K562 (cell line): Measurements from ENCODE around the gene GLRX5. TPM values are rescaled to one million over a fixed set of nuclear protein-coding genes. Genes with fewer than 3 reads are reported as not detected.
"Not testable (repeated sequence)": the region's sequence is repeated elsewhere in the genome, so short reads cannot be mapped to it uniquely, and the experiment has no call there.

Source experiments
- ATAC-seq: fragments of 200-7000 bp; cut with Tn5 transposase; 3 replicates; pipeline ENCODE4 v1.9.1; 2020; ENCODE audit warnings: moderate library complexity
- BruUV-seq: library from RNA; stranded (reverse); fragments of 400-500 nt; replicated peaks from 2 replicates; lab custom pipeline; 2021; lab: Mats Ljungman, UMichigan
- CTCF ChIA-PET: fragments of 300-600 bp; formaldehyde crosslinking; extraction: SDS; loops from one replicate; lab custom pipeline; 2021; ENCODE audit warnings: low intra/inter-chr PET ratio; lab: Yijun Ruan, JAX
- POLR2A ChIA-PET: fragments of 300-600, 350-650 bp; sonication (Branson Sonifier 250); formaldehyde crosslinking; extraction: SDS; loops from one replicate; lab custom pipeline; 2021; ENCODE audit warnings: antibody characterized with exemption, inconsistent platforms; lab: Yijun Ruan, JAX
- DNase-seq, 4 experiments: peaks; one replicate each; pipeline versions ENCODE4 v3.0.0 to v3.0.0-alpha.2; 2011 to 2018; ENCODE audit warnings: low spot score in 3 of 4, mixed read lengths in 3 of 4; ENCODE audit errors: extremely low read depth in 1 of 4
- FAIRE-seq: peaks from 2 replicates; lab custom pipeline; 2011; peaks lifted over from hg19 to GRCh38; lab: Jason Lieb, UNC
- H2AFZ ChIP-seq: 2 replicates; pipeline ENCODE4 v1.6.0; 2011; ENCODE audit warnings: low read depth, low read length, control low read depth, inconsistent platforms
- H3K27ac ChIP-seq: fragments of 200-600 bp; 3 replicates; pipeline ENCODE4 v1.8.0; 2011; ENCODE audit warnings: low read depth, mild to moderate bottlenecking, control low read depth, inconsistent platforms, low read length, moderate library complexity, mixed read lengths; ENCODE audit errors: extremely low read depth
- H3K27me3 ChIP-seq, 2 experiments: fragments of 300-600 bp in 1 of 2; 2 replicates in 1 of 2; 3 replicates in 1 of 2; pipeline versions ENCODE4 v1.6.0 to v1.8.0; 2011; ENCODE audit warnings: inconsistent platforms in 2 of 2, low read length in 2 of 2, mild to moderate bottlenecking in 1 of 2, mixed read lengths in 1 of 2, moderate library complexity in 1 of 2; ENCODE audit not compliant: control insufficient read depth in 2 of 2, insufficient read depth in 2 of 2
- H3K36me3 ChIP-seq: fragments of 300-600 bp; 3 replicates; pipeline ENCODE4 v1.8.0; 2011; ENCODE audit warnings: mild to moderate bottlenecking, low read length, inconsistent platforms; ENCODE audit not compliant: control insufficient read depth, insufficient read depth
- H3K4me1 ChIP-seq, 2 experiments: fragments of 200-600 bp in 1 of 2; replicated peaks in 1 of 2; 2 replicates in 1 of 2; 3 replicates in 1 of 2; pipeline versions ENCODE4 v1.5.1 to v1.8.0; 2011; ENCODE audit warnings: inconsistent platforms in 2 of 2, low read length in 2 of 2, mild to moderate bottlenecking in 1 of 2, mixed read lengths in 1 of 2, moderate library complexity in 1 of 2; ENCODE audit not compliant: control insufficient read depth in 2 of 2, insufficient read depth in 2 of 2
- H3K4me2 ChIP-seq: 2 replicates; pipeline ENCODE4 v1.6.1; 2011; ENCODE audit warnings: low read length, control low read depth, inconsistent platforms, mixed read lengths; ENCODE audit not compliant: insufficient read depth
- H3K4me3 ChIP-seq: fragments of 200-600 bp; sonication (generic), shearing (Covaris generic); 2 replicates; pipeline ENCODE4 v1.5.1; 2016; ENCODE audit warnings: control low read depth, inconsistent platforms
- H3K79me2 ChIP-seq: fragments of 200-600 bp; 3 replicates; pipeline ENCODE4 v1.8.0; 2011; ENCODE audit warnings: low read length, inconsistent platforms; ENCODE audit not compliant: control insufficient read depth, insufficient read depth
- H3K9ac ChIP-seq, 2 experiments: 2 replicates each; pipeline versions ENCODE4 v1.6.0 to v1.6.1; 2011; ENCODE audit warnings: low read depth in 2 of 2, low read length in 2 of 2, control low read depth in 1 of 2, inconsistent platforms in 1 of 2, mild to moderate bottlenecking in 1 of 2, mixed read lengths in 1 of 2; ENCODE audit not compliant: insufficient read depth in 1 of 2
- H3K9me1 ChIP-seq: one replicate; pipeline ENCODE4 v1.6.0; 2011; ENCODE audit warnings: inconsistent platforms, mild to moderate bottlenecking, low read length, moderate library complexity; ENCODE audit not compliant: control insufficient read depth, insufficient read depth
- H3K9me3 ChIP-seq: replicated peaks from 2 replicates; pipeline ENCODE4 v1.5.1; 2011; ENCODE audit warnings: low read depth, low read length, inconsistent platforms; ENCODE audit not compliant: control insufficient read depth, insufficient read depth
- H4K20me1 ChIP-seq: replicated peaks from 2 replicates; pipeline ENCODE4 v1.6.1; 2011; ENCODE audit warnings: low read length, inconsistent platforms, mixed read lengths; ENCODE audit not compliant: control insufficient read depth, insufficient read depth
- BDP1 ChIP-seq: IDR thresholded peaks from 3 replicates; pipeline ENCODE4 v1.6.1; 2011; ENCODE audit not compliant: insufficient read length, insufficient read depth
- BRD4 ChIP-seq: fragments of 200-600 bp; sonication (generic); IDR thresholded peaks from 2 replicates; pipeline ENCODE4 v1.6.1; 2017; ENCODE audit warnings: inconsistent platforms
- DDX20 ChIP-seq: fragments of 450-650 bp; IDR thresholded peaks from 2 replicates; pipeline ENCODE4 v1.6.1; 2016; ENCODE audit warnings: missing genetic modification characterization, low read depth, mild to moderate bottlenecking, missing compliant biosample characterization, moderate library complexity
- E4F1 ChIP-seq: fragments of 250-450 bp; sonication (Bioruptor Pico); IDR thresholded peaks from 2 replicates; pipeline ENCODE4 v1.5.0; 2021; ENCODE audit warnings: mild to moderate bottlenecking, borderline replicate concordance
- HDAC2 ChIP-seq: fragments of 450-650 bp; IDR thresholded peaks from 2 replicates; pipeline ENCODE4 v1.6.1; 2016; ENCODE audit warnings: mild to moderate bottlenecking
- IRF9 ChIP-seq: fragments of 450-650 bp; IDR thresholded peaks from 2 replicates; pipeline ENCODE4 v1.6.1; 2016; ENCODE audit warnings: missing biosample characterization, missing genetic modification characterization
- KLF6 ChIP-seq: fragments of 250-450 bp; sonication (Bioruptor Pico); IDR thresholded peaks from 2 replicates; pipeline ENCODE4 v1.4.0; 2020; ENCODE audit warnings: mild to moderate bottlenecking, moderate library complexity, borderline replicate concordance
- MCM7 ChIP-seq, 2 experiments: fragments of 450-650 bp; IDR thresholded peaks; 2 replicates each; pipeline ENCODE4 v1.6.1; 2016 to 2018
- TCF7 ChIP-seq: sonication (generic); IDR thresholded peaks from 2 replicates; pipeline ENCODE4 v1.6.1; 2016; ENCODE audit warnings: antibody characterized with exemption, borderline replicate concordance
- ZNF740 ChIP-seq, 3 experiments: fragments of 200-800 bp in 1 of 3; sonication (Bioruptor generic) in 1 of 3; sonication (generic) in 1 of 3; formaldehyde crosslinking in 1 of 3; IDR thresholded peaks; 2 replicates each; pipeline versions ENCODE4 v1.6.1 to v1.8.0; 2016 to 2022; ENCODE audit warnings: mild to moderate bottlenecking in 2 of 3, missing compliant biosample characterization in 2 of 3, missing genetic modification characterization in 2 of 3, missing genetic modification reagents in 1 of 3
- WGBS: fragments of 100-300 bp; shearing (Covaris generic); methylation state at CpG from one replicate; pipeline ENCODE4 v1.1.6; 2016; ENCODE audit warnings: low coverage, mixed read lengths; ENCODE audit not compliant: insufficient coverage; ENCODE audit errors: missing lambda C conversion rate; 5-methylcytosine and 5-hydroxymethylcytosine counted together
- in situ Hi-C: fragments of 300-500 bp; cut with MboI; formaldehyde crosslinking; loops from 4 replicates; pipeline ENCODE4 v1.15.0; 2018; ENCODE audit warnings: inconsistent platforms, mixed read lengths
- intact Hi-C: fragments of 100-400 bp; cut with micrococcal nuclease; formaldehyde crosslinking; loops from 2 replicates; pipeline ENCODE4 v1.14.2; 2022
- polyA plus RNA-seq, 8 experiments: library from polyadenylated mRNA; depleted of rRNA in 4 of 8; stranded (reverse) in 5 of 8; unstranded in 3 of 8; fragments of >200 nt; fragmentation: Nextera tagmentation in 2 of 8; fragmentation: Illumina TruSeq in 1 of 8; extraction: Ambion mirVana in 2 of 8; extraction: Trizol in 1 of 8; gene quantifications; 2 replicates each; pipeline versions ENCODE4 v1.2.1 to v1.2.3, GENCODE V29; 2011 to 2014; ENCODE audit warnings: inconsistent platforms in 1 of 8, missing spikeins in 1 of 8
- total RNA-seq, 7 experiments: library from RNA; depleted of rRNA in 6 of 7; stranded (reverse); fragments of >200 nt in 6 of 7; fragmentation: Illumina TruSeq in 2 of 7; extraction: Trizol in 2 of 7; gene quantifications; 2 replicates each; pipeline versions ENCODE4 v1.2.1 to v1.2.3, GENCODE V29; 2011 to 2021; ENCODE audit warnings: low replicate concordance in 1 of 7

Gene GLRX5
- total and polyA plus RNA-seq, 9 of the 15 experiments (the other 6 are each of a cell fraction or from before 2014, with no cell fraction given) = 16.7 to 96.8 (median 66.8) TPM

- H3K9me1 ChIP-seq, ATAC-seq, H3K4me2 ChIP-seq, H3K36me3 ChIP-seq, in situ Hi-C loops, H4K20me1 ChIP-seq, CTCF ChIA-PET, DNase-seq, H3K27ac ChIP-seq, H3K9ac ChIP-seq, BruUV-seq, H3K9me3 ChIP-seq, H3K27me3 ChIP-seq, H3K79me2 ChIP-seq, FAIRE-seq, H2AFZ ChIP-seq, intact Hi-C loops, H3K4me3 ChIP-seq: not testable (repeated sequence)
- POLR2A ChIA-PET = interaction anchor here (0.7 kb wide), 1 partner anchor 487 kb away, joined by 3 read pairs; no protein-coding TSS in a partner anchor
- WGBS = 60% methylated on average over 3 of the region's 9 CpGs
- H3K4me1 ChIP-seq = peaks cover 20 to 23% of the 10 kb centered on the region in 2 experiments
Observed at GRCh38 chr14:95510344-95510743, 24.5 kb upstream of the GLRX5 start.

- no TSS peak for BruUV-seq
- intact Hi-C loops (no loop called here), in situ Hi-C loops (no loop called here)
- Histone ChIP-seq H3K27me3 (no peaks in the 10 kb centered on the region), H3K27ac (no peak overlapping the region), H3K79me2 (no peaks in the 10 kb centered on the region), H3K9ac (no peak overlapping the region), H2AFZ (no peak overlapping the region), H4K20me1 (no peaks in the 10 kb centered on the region), H3K9me1 (no peaks in the 10 kb centered on the region), H3K4me2 (no peak overlapping the region), H3K4me1 (peaks cover 25 to 26% of the 10 kb centered on the region in 2 experiments), H3K9me3 (no peaks in the 10 kb centered on the region), H3K4me3 (no peak overlapping the region), H3K36me3 (no peaks in the 10 kb centered on the region)
- ChIA-PET POLR2A (interaction anchor here (1.9 kb wide), 1 partner anchor 16 kb away, joined by 5 read pairs; no protein-coding TSS in a partner anchor), CTCF (no interaction called here)
- WGBS = 40% methylated on average over 2 of the region's 5 CpGs
- no peak for ATAC-seq
- FAIRE-seq = no peak
- DNase-seq = no peak
- TF ChIP-seq ZNF740 (CRISPR knock-in tag; IDR thresholded peaks at IDR 0.05) = no peak
- no peak for TF ChIP-seq ZNF740 (tag; IDR thresholded peaks at IDR 0.05)
- TF ChIP-seq KLF6 = no peak
- TF ChIP-seq HDAC2 = no peak
- no peak for TF ChIP-seq MCM7 (IDR thresholded peaks at IDR 0.05)
- TF ChIP-seq BRD4 = no peak
- TF ChIP-seq IRF9 (tag) = no peak
- TF ChIP-seq BDP1 = no peak
- TF ChIP-seq TCF7 = no peak
- no peak for TF ChIP-seq DDX20 (tag)
- TF ChIP-seq E4F1 = no peak
- TF ChIP-seq, all 486 proteins: peak for 0
Observed at GRCh38 chr14:95510804-95511203, 24.0 kb upstream of the GLRX5 start.
